Measurements from ENCODE around the gene CREB3L1. TPM values are rescaled to one million over a fixed set of nuclear protein-coding genes. Genes with fewer than 3 reads are reported as not detected.

Gene CREB3L1
- total and polyA plus RNA-seq, 4 experiments from 2014 or later, result not detected

GRCh38 chr11:46367916-46368267, 90.4 kb downstream of the CREB3L1 start:
- H3K27me3 Mint-ChIP-seq, result no peaks in the 10 kb centered on the region
- peaks cover 19 to 49% (median 36%) of the 10 kb centered on the region in 4 donors for H3K4me1 Mint-ChIP-seq
- H3K4me1 ChIP-seq (ENCODE audit: insufficient read depth, low read length), result peaks cover 50% of the 10 kb centered on the region
- no peak overlapping the region for H3K4me3 ChIP-seq (ENCODE audit: low read length in 2 of 2)
- no peaks in the 10 kb centered on the region for H3K9me3 ChIP-seq (ENCODE audit: control insufficient read depth in 1 of 2, low read length in 2 of 2)
- H3K27ac ChIP-seq (ENCODE audit: low read depth, low read length), result no peak overlapping the region
- peak overlapping the region in 3 of 7 donors; percentile 24 to 70 (median 42) for H3K27ac Mint-ChIP-seq
- intact Hi-C loops (cut with micrococcal nuclease), result loop anchor here (1.0 to 5.0 kb wide), 3 partner anchors 16 to 129 kb away; no protein-coding TSS in a partner anchor
- no peak overlapping the region for H3K4me3 Mint-ChIP-seq
- H3K36me3 ChIP-seq (ENCODE audit: insufficient read depth, low read length), result peaks cover 49% of the 10 kb centered on the region
- DNase-seq, result no peak
- H3K36me3 Mint-ChIP-seq, result peaks cover 15 to 56% of the 10 kb centered on the region in 2 donors
- ChIA-PET POLR2A (ENCODE audit: partially characterized antibody) (interaction anchor here (19.9 kb wide), 1 partner anchor 17 kb away, joined by 334 read pairs; the partner anchor contains the start of gene DGKZ), CTCF (ENCODE audit: partially characterized antibody) (interaction anchor here (0.6 to 15.2 kb wide), 10 partner anchors 8 to 698 kb away, joined by 3 to 469 read pairs (median 4); partner anchors contain the start of gene DGKZ)
- H3K27me3 ChIP-seq (ENCODE audit: insufficient read depth, low read length), result no peaks in the 10 kb centered on the region
- no peaks in the 10 kb centered on the region for H3K9me3 Mint-ChIP-seq

DNA sequence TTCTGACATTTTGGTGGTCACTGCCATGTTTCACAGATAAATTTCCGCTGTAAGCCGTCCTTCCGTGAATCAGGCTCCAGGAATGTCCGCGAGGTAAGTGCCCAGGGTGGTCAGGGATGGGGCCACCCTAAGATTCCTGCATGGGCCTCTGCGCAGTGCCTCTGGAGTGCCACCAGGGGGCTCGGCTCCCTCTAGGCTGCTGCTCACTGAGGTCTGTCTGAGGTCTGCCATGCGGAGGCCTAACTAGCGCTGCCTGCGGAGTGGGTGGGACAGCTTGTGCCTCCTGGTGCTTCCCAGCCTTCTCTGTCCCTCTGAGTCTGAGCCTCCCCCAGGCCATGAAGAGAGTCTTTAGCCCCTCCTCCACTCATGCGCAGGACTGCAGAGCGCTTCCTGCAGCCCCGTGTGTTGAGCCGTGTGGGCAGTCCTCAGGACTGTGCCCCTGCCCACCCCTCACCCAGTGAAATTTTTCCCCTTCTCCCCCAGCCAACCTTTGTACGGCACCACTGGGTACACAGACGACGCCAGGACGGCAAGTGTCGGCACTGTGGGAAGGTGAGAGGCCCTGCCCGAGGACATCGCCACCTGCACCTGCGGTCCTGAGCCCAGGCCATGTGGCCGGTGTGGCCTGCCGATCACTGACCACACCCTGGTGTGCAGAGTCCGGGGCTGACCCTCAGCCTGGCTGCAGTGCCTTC, 92.1 kb downstream of the CREB3L1 start:
- no peaks in the 10 kb centered on the region for H3K27me3 ChIP-seq (ENCODE audit: insufficient read depth, low read length)
- Mint-ChIP-seq H3K27ac (peak overlapping the region; percentile 53 to 83 (median 77)), H3K27me3 (no peaks in the 10 kb centered on the region), H3K4me3 (no peak overlapping the region), H3K36me3 (peaks cover 15 to 52% of the 10 kb centered on the region in 2 donors), H3K9me3 (no peaks in the 10 kb centered on the region), H3K4me1 (peaks cover 11 to 39% (median 23%) of the 10 kb centered on the region in 4 donors)
- no peaks in the 10 kb centered on the region for H3K9me3 ChIP-seq (ENCODE audit: control insufficient read depth in 1 of 2, low read length in 2 of 2)
- peaks cover 56% of the 10 kb centered on the region for H3K36me3 ChIP-seq (ENCODE audit: insufficient read depth, low read length)
- peak in 3 of 5 donors; percentile 43 to 50 (median 48) for DNase-seq
- peaks cover 32% of the 10 kb centered on the region for H3K4me1 ChIP-seq (ENCODE audit: insufficient read depth, low read length)
- H3K27ac ChIP-seq (ENCODE audit: low read depth, low read length), result no peak overlapping the region
- H3K4me3 ChIP-seq (ENCODE audit: low read length in 2 of 2), result no peak overlapping the region
- ChIA-PET POLR2A (ENCODE audit: partially characterized antibody) (interaction anchor here (1.2 to 19.9 kb wide), 2 partner anchors 8 to 19 kb away, joined by 3 to 334 read pairs; partner anchors contain the start of gene DGKZ), CTCF (ENCODE audit: partially characterized antibody) (interaction anchor here (0.6 to 15.2 kb wide), 4 partner anchors 9 to 387 kb away, joined by 3 to 469 read pairs (median 4); partner anchors contain the start of gene DGKZ)
- intact Hi-C loops (cut with micrococcal nuclease), result loop anchor here (5.0 kb wide), 1 partner anchor 62 kb away; no protein-coding TSS in a partner anchor

DNA sequence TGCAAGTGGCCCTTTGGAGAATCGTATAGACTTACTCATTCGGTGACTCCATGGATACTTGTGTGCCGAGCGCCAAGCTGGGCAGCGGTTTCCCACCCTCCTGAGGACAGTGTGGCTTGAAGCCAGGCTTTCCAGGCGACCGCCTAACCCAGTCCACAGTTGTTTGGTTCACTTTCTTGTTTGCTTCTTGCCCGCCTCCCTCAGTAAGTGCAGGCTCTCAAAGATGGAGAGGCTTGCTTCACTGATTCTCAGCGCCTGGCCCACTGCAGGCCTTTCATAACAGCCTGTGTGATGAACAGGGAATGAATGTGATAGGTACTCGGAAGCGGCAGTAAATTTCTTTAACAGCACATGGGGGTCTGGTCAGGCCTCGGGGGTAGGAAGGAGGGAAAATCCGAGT, 92.8 kb downstream of the CREB3L1 start:
- ChIA-PET POLR2A (ENCODE audit: partially characterized antibody) (interaction anchor here (19.9 kb wide), 1 partner anchor 20 kb away, joined by 334 read pairs; the partner anchor contains the start of gene DGKZ), CTCF (ENCODE audit: partially characterized antibody) (interaction anchor here (0.6 to 15.2 kb wide), 3 partner anchors 20 to 386 kb away, joined by 3 to 469 read pairs (median 4); partner anchors contain the start of gene DGKZ)
- Histone ChIP-seq H3K27me3 (ENCODE audit: insufficient read depth, low read length) (no peaks in the 10 kb centered on the region), H3K4me3 (ENCODE audit: low read length in 2 of 2) (no peak overlapping the region), H3K27ac (ENCODE audit: low read depth, low read length) (no peak overlapping the region), H3K9me3 (ENCODE audit: control insufficient read depth in 1 of 2, low read length in 2 of 2) (no peaks in the 10 kb centered on the region), H3K4me1 (ENCODE audit: insufficient read depth, low read length) (peaks cover 26% of the 10 kb centered on the region), H3K36me3 (ENCODE audit: insufficient read depth, low read length) (peaks cover 62% of the 10 kb centered on the region)
- intact Hi-C loops (cut with micrococcal nuclease), result no loop called here
- Mint-ChIP-seq H3K4me3 (no peak overlapping the region), H3K9me3 (no peaks in the 10 kb centered on the region), H3K36me3 (peaks cover 18 to 52% of the 10 kb centered on the region in 2 donors), H3K4me1 (peaks cover 7 to 33% (median 17%) of the 10 kb centered on the region in 4 donors), H3K27me3 (no peaks in the 10 kb centered on the region), H3K27ac (peak overlapping the region in 5 of 7 donors; percentile 17 to 74 (median 70))
- no peak for DNase-seq

Other genes starting within 250 kb of the CREB3L1 start
- gene PHF21A, start 156.2 kb upstream of the CREB3L1 start, total RNA-seq, result 10 to 100 TPM; 66.1 to 68.4 TPM
- gene PHF21A, start 156.2 kb upstream of the CREB3L1 start, polyA plus RNA-seq, result 10 to 100 TPM in 1 of 2 donors, 1 to 10 TPM in 1; 3.7 to 19.6 TPM
- 100 to 1,000 TPM; 230 to 235 TPM for gene DGKZ, start 69.8 kb downstream of the CREB3L1 start, total RNA-seq
- 10 to 100 TPM; 34.8 to 78.9 TPM for gene DGKZ, start 69.8 kb downstream of the CREB3L1 start, polyA plus RNA-seq
- gene MDK, start 104.0 kb downstream of the CREB3L1 start, total RNA-seq, result 1 to 10 TPM; 4.7 to 5.6 TPM
- not detected for gene MDK, start 104.0 kb downstream of the CREB3L1 start, polyA plus RNA-seq
- not detected for gene CHRM4, start 114.1 kb downstream of the CREB3L1 start, total RNA-seq
- gene CHRM4, start 114.1 kb downstream of the CREB3L1 start, polyA plus RNA-seq, result under 1 TPM; 0.12 to 0.16 TPM

Data from CD4-positive, alpha-beta memory T cell (primary cell).